OCI-LY7 (cell line): ENCODE measurements around the gene FANCE. TPM values are rescaled to one million over a fixed set of nuclear protein-coding genes. Genes with fewer than 3 reads are reported as not detected.

ENCODE experiments used
- BruUV-seq: library from RNA; stranded (reverse); fragments of 400-500 nt; replicated peaks from 2 replicates; lab custom pipeline; 2021; lab: Mats Ljungman, UMichigan
- CTCF ChIA-PET: fragments of 300-600 bp; sonication (Branson Sonifier 250); formaldehyde crosslinking; loops from one replicate; lab custom pipeline; 2022; ENCODE audit warnings: antibody characterized with exemption; ENCODE audit not compliant: unreplicated experiment; lab: Charles Lee
- POLR2A ChIA-PET: fragments of 300-600 bp; sonication (Branson Sonifier 250); formaldehyde crosslinking; loops from one replicate; lab custom pipeline; 2022; ENCODE audit warnings: antibody characterized with exemption; lab: Charles Lee
- DNase-seq: peaks from one replicate; pipeline ENCODE4 v3.0.0-alpha.2; 2015; ENCODE audit warnings: low spot score
- H2AFZ ChIP-seq: fragments of 200-600 bp; sonication (generic), shearing (Covaris generic); 2 replicates; pipeline ENCODE4 v1.6.1; 2014; ENCODE audit warnings: mild to moderate bottlenecking, antibody characterized with exemption, low read length, moderate library complexity
- H3K27ac ChIP-seq: fragments of 200-600 bp; sonication (generic); 2 replicates; pipeline ENCODE4 v1.5.1; 2014; ENCODE audit warnings: mixed run types, low read depth, mild to moderate bottlenecking, moderate library complexity, low read length, inconsistent platforms; ENCODE audit not compliant: poor library complexity, severe bottlenecking
- H3K36me3 ChIP-seq: fragments of 200-600 bp; sonication (generic); 2 replicates; pipeline ENCODE4 v1.6.1; 2014; ENCODE audit warnings: mild to moderate bottlenecking, antibody characterized with exemption, low read length, moderate library complexity, mixed read lengths; ENCODE audit not compliant: insufficient read depth
- H3K4me1 ChIP-seq: fragments of 200-600 bp; sonication (generic); 2 replicates; pipeline ENCODE4 v1.5.1; 2014; ENCODE audit warnings: mild to moderate bottlenecking, low read length; ENCODE audit not compliant: insufficient read depth, poor library complexity, severe bottlenecking
- H3K4me2 ChIP-seq: fragments of 200-600 bp; sonication (generic); 2 replicates; pipeline ENCODE4 v1.6.1; 2014; ENCODE audit warnings: mild to moderate bottlenecking, low read length
- H3K4me3 ChIP-seq: fragments of 200-600 bp; sonication (generic); 2 replicates; pipeline ENCODE4 v1.5.1; 2014; ENCODE audit warnings: mild to moderate bottlenecking, low read depth, low read length; ENCODE audit not compliant: poor library complexity, severe bottlenecking
- H3K79me2 ChIP-seq: fragments of 200-600 bp; sonication (generic); 2 replicates; pipeline ENCODE4 v1.6.1; 2016; ENCODE audit warnings: low read depth, mild to moderate bottlenecking, low read length, moderate library complexity, mixed read lengths; ENCODE audit not compliant: insufficient read depth
- H3K9me2 ChIP-seq: fragments of 200-600 bp; sonication (generic); 2 replicates; pipeline ENCODE4 v1.6.1; 2016; ENCODE audit warnings: mild to moderate bottlenecking, low read length, mixed read lengths; ENCODE audit not compliant: insufficient read depth
- H3K9me3 ChIP-seq: fragments of 200-600 bp; sonication (generic); 2 replicates; pipeline ENCODE4 v1.6.1; 2014; ENCODE audit warnings: mild to moderate bottlenecking, mixed run types, low read length, mixed read lengths
- H4K20me1 ChIP-seq: fragments of 200-600 bp; sonication (generic); 2 replicates; pipeline ENCODE4 v1.6.1; 2014; ENCODE audit warnings: mild to moderate bottlenecking, antibody characterized with exemption, low read length, moderate library complexity, mixed read lengths; ENCODE audit not compliant: insufficient read depth
- EZH2phosphoT487 ChIP-seq: fragments of 200-600 bp; sonication (generic); IDR thresholded peaks from 2 replicates; pipeline ENCODE4 v1.6.1; 2018; ENCODE audit warnings: low read depth, borderline replicate concordance, mild to moderate bottlenecking, mixed run types, antibody characterized with exemption, low read length, moderate library complexity, mixed read lengths
- intact Hi-C: fragments of 100-400 bp; cut with micrococcal nuclease; formaldehyde crosslinking; loops from one replicate; pipeline ENCODE4 v1.10.0; 2022; ENCODE audit not compliant: unreplicated experiment
- total RNA-seq, 2 experiments: library from RNA; depleted of rRNA in 1 of 2; stranded (reverse); fragments of >200 nt in 1 of 2; shearing (Covaris generic) in 1 of 2; gene quantifications; 2 replicates each; pipeline ENCODE4 v1.2.3, GENCODE V29; 2014 to 2022
- TF ChIP-seq, protein P1 (sequence below): fragments of 200-600 bp; sonication (generic); conservative IDR thresholded peaks from 2 replicates; pipeline ENCODE4 v1.5.1; 2014; ENCODE audit warnings: mild to moderate bottlenecking, antibody characterized with exemption, low read length, moderate library complexity, mixed read lengths

The FANCE gene
- total RNA-seq, 2 experiments from 2014 or later: 14.4 to 17.4 TPM

DNA sequence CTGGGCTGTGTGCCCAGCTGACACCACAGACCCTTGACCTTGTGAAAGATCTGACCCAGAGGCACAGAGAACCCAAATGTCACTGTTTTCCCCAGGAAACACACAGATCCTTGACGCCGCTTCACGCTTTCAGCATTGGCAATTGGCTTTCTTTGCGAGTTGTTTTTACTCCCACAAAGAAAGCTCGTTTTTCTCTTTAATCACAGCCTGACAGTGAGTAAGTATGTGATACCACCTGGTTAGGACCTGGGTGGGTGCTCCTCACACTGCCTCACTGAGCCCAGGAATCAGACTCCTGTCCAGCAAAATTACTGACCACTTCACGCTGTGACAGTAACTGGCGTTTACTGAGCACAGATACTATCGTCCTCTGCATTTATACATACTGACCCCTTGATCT, 29.1 kb downstream of the FANCE start:
- ChIA-PET POLR2A (interaction anchor here (0.5 to 1.7 kb wide), 3 partner anchors 10 to 91 kb away, joined by 6 to 21 read pairs (median 9); partner anchors contain the start of gene RPL10A), CTCF (no interaction called here)
- Histone ChIP-seq H3K27ac (no peak overlapping the region), H3K4me3 (no peak overlapping the region), H4K20me1 (no peaks in the 10 kb centered on the region), H3K4me2 (no peak overlapping the region), H3K79me2 (no peaks in the 10 kb centered on the region), H3K9me3 (no peaks in the 10 kb centered on the region), H3K9me2 (no peaks in the 10 kb centered on the region), H2AFZ (no peak overlapping the region), H3K36me3 (no peaks in the 10 kb centered on the region), H3K4me1 (no peaks in the 10 kb centered on the region)
- intact Hi-C loops: no loop called here
- BruUV-seq: no TSS peak
- DNase-seq: no peak
- TF ChIP-seq, protein P1, sequence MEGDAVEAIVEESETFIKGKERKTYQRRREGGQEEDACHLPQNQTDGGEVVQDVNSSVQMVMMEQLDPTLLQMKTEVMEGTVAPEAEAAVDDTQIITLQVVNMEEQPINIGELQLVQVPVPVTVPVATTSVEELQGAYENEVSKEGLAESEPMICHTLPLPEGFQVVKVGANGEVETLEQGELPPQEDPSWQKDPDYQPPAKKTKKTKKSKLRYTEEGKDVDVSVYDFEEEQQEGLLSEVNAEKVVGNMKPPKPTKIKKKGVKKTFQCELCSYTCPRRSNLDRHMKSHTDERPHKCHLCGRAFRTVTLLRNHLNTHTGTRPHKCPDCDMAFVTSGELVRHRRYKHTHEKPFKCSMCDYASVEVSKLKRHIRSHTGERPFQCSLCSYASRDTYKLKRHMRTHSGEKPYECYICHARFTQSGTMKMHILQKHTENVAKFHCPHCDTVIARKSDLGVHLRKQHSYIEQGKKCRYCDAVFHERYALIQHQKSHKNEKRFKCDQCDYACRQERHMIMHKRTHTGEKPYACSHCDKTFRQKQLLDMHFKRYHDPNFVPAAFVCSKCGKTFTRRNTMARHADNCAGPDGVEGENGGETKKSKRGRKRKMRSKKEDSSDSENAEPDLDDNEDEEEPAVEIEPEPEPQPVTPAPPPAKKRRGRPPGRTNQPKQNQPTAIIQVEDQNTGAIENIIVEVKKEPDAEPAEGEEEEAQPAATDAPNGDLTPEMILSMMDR: no peak
- no peak for TF ChIP-seq EZH2phosphoT487

DNA sequence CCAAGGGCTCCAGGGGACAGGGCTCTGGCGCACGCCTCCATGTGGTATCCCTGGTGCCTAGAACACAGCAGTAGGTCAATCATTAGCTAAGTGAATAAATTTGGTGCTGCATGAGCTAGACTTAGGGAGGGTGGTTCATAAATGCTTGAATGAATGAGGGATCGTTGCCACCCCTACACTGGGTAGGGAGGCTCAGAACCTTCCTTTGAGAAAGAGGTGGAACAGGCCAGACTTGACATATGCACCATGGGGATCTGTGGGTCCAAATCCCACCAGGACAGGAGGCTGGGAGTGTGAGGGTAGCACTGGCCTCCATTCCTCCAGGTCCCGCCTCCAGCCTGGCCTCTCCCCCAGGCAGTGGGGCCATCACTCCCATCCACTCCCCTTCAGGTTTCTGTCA, 30.9 kb downstream of the FANCE start:
- H3K36me3 ChIP-seq: no peaks in the 10 kb centered on the region
- BruUV-seq: no TSS peak
- intact Hi-C loops: no loop called here

DNA sequence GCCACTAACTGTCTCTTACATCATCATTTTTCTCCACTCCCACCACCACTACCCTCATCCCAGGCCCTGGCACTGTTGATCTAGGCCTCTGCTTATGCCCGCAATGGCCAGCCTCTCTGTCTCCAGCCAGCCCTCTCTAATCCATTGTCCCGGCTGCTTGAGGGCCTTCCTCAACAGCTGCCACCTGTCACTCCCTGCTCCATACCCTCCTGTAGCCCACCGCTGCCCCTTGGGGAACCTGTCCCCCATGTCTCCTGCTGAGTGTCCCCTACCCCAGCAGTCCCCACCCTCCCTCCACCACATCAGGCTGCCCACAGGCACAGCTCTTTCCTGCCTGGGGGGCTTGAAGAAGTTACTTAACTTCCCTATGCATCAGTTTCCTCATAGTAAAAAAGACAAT, 31.4 kb downstream of the FANCE start:
- no TSS peak for BruUV-seq
- TF ChIP-seq, protein P1: no peak
- TF ChIP-seq EZH2phosphoT487: no peak

More for the DNA sequence above, 30.9 kb downstream of the FANCE start:
- Histone ChIP-seq H3K4me1 (no peaks in the 10 kb centered on the region), H3K79me2 (no peaks in the 10 kb centered on the region), H4K20me1 (no peaks in the 10 kb centered on the region), H2AFZ (no peak overlapping the region), H3K9me3 (no peaks in the 10 kb centered on the region), H3K9me2 (no peaks in the 10 kb centered on the region), H3K4me2 (no peak overlapping the region), H3K4me3 (no peak overlapping the region), H3K27ac (no peak overlapping the region)
- ChIA-PET CTCF (no interaction called here), POLR2A (no interaction called here)
- no peak for DNase-seq
- TF ChIP-seq, protein P1: no peak
- TF ChIP-seq EZH2phosphoT487: no peak

More for the DNA sequence above, 31.4 kb downstream of the FANCE start:
- Histone ChIP-seq H3K36me3 (no peaks in the 10 kb centered on the region), H3K4me3 (no peak overlapping the region), H2AFZ (no peak overlapping the region), H3K4me2 (no peak overlapping the region), H3K9me2 (no peaks in the 10 kb centered on the region), H4K20me1 (no peaks in the 10 kb centered on the region), H3K27ac (no peak overlapping the region), H3K79me2 (no peaks in the 10 kb centered on the region), H3K4me1 (no peaks in the 10 kb centered on the region), H3K9me3 (no peaks in the 10 kb centered on the region)
- POLR2A ChIA-PET: interaction anchor here (0.7 kb wide), 1 partner anchor 32 kb away, joined by 4 read pairs; no protein-coding TSS in a partner anchor
- DNase-seq: no peak
- CTCF ChIA-PET: interaction anchor here (0.6 kb wide), 1 partner anchor 126 kb away, joined by 4 read pairs; no protein-coding TSS in a partner anchor
- intact Hi-C loops: no loop called here
